HG03039 (cell line): ENCODE results near the gene CCDC6.
"Not testable (repeated sequence)": the region's sequence is repeated elsewhere in the genome, so short reads cannot be mapped to it uniquely, and the experiment has no call there.

Experiments
- ATAC-seq: cut with Tn5 transposase; IDR thresholded peaks from one replicate; pipeline ENCODE4 v1.9.1; 2021; ENCODE audit warnings: mild to moderate bottlenecking, moderate library complexity; ENCODE audit not compliant: unreplicated experiment

The CCDC6 gene

DNA sequence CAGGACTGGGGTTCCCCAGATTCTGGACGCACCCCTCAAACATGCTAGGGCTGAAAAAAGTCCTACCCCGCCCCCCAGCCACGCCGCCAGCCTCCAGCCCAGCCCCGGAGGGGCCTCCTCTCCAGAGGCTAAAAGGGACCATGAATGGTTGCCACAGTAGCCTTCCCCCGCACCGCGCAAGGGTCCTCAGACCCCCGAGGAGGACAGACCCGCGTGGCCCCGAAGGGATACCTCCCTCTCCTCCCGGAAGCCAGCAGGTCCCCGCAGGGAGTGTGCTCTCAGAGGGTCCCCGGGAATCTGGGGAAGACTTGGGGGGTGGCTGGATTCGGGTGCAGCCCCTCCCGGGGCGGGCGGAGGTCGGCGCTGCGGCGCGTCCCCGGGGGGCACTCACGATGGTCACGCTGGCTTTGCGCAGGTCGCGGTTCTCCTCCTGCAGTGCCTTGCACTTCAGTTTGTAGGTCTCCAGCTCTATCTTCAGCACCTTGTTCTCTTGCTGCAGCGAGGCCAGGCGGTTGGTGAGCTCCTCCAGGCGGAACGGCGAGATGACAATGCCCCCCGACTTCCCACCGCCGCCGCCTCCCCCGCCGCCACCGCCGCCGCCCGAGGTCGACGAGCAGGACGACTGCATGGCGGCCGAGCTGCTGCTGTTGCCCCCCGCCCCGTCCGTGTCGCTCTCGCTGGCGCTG is 482 bp downstream of the CCDC6 start:
- peak; percentile 0 for ATAC-seq

DNA sequence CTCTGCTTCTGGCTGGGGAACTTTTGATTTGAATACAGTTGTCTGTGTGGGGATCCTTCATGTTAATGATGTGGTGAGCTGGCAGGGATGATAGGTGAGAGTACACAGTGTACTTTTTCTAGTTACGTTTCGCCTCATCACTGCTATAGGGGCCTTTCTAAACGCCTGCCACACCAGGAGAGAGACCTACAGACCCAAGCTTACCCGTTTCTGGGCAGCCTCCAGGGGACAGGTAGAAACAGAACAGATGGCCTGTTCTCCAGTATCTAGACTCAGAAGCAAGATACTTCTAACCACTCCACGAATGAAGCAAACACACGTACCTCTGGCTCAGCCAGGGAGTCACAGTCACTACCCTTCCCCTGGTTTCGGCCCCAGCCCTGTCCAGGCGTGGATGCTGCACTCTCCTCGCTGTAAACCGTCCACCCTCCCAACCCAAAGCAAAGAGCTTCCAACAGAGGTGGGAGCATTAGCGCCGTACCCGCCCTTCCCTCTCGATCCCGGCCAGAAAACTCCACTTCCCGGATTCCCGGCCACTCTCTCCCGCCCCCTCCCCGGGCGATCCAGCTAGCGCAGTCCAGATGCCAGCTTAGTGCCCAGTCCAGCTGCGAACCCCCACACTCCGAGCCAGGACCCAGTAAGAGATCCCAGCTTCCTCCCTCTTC is 1.2 kb downstream of the CCDC6 start:
- ATAC-seq: peak; percentile 60

DNA sequence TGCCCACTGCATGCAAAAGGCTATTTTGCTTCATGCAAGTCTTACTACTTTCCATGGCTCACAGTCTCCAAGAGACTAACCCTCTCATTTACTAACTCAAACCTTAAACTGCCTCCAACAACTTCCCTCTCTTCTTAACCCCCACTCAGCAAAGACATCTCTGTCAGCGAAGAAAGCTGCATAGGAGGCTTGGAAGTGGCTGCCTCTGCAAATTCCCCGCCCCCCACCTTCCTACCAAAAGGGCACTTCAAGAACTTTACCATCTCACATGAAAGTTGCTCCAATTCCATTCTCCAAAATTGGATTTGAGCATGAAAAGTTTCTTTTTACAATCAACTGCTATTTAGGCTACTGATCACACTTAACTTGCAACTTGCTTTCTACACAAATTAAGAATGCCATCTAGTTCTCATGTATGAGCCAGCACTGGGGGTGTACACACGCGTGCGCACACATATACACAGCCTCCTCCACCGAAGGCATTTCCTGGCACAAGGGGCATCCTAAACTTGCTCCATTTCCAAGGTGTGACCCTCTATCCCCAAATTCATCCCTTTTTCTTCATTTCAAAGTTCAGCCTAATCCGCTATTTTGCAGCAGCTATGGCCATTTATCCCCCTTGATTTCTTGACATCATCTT is 1.8 kb downstream of the CCDC6 start:
- no peak for ATAC-seq

DNA sequence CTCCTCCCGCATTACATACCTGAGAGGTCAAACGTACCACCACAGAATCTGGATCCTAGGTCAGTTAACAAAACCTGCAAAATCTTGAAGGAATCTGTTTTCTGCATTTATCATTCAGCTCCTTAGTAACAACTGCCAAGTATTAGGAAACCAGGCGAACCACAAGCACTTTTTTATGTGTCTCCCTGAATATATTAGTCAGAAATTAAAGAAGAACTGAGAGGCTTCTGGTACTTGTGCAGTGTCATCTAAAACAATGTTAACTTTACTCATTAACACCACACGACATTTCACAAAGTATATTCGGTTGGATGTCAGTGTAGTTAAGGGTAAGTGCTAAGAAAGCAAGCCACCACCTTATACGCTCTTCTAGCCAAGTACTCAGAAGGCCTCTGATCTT is 2.5 kb downstream of the CCDC6 start:
- ATAC-seq: no peak

DNA sequence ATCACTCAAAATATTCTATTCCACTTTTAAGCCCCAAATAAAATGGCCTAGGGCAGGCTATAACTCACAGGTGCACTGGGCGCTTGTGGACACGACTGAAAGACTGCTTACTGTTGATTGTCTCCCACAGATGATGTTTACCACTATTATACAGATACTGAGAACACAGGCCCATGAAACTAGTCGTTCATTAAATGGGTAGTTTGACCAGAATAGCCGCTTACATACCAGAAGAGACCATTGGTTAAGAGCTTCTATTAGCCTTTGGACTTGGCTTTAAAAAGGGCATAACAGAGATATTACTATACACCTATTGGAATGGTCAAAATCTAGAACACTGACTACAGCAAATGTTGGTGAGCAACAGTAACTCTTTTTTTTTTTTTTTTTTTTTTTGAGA is 4.3 kb downstream of the CCDC6 start:
- ATAC-seq: no peak

DNA sequence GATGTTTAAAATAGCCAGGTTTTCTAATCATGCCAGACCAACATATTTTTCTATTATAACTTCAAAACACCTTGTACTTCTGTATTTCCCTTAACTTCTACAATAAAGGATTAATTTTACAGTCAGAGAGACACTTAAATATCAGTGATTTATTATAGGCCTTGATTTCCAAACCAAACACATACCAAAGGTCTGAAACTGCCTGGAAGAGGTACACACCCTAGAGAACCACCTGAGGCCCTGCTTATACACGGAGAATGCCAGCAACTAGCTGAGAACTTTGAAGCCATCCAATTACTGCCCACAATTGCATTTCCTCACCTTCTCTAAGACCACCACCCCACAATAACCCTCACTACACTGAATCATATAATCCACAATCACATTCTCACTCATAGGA is 4.9 kb downstream of the CCDC6 start:
- no peak for ATAC-seq

DNA sequence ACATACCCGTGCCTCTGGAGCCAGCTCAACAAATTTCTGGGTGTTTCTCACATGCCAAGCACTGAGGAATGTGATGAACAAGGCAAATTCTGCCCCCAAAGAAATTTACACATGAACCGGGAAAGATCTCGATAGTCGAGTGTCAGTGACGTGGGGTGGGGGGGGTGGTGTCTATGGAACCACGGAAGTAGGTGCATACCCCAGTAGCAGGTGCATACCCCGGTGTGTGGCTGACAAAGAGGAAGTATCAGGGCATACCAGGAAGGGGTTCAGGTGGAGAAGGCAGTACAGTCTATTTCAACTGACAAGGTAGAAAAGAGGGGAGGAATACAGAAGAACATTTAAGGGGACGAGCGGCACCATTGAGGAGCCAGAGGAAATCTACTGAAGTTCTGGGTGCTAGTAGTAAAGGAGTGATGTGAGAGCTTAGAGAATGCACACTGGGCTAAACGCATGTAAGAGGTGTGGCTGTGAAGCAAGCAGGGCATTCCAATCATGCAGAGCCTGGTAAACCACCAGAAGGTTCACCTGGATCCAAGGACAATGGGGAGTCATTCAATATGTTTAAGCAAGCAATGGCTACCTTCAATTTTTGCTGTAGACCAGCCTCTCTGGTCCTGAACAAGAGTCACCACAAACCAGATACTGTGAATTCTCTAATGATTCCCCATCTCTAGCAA is 6.2 kb downstream of the CCDC6 start:
- no peak for ATAC-seq

DNA sequence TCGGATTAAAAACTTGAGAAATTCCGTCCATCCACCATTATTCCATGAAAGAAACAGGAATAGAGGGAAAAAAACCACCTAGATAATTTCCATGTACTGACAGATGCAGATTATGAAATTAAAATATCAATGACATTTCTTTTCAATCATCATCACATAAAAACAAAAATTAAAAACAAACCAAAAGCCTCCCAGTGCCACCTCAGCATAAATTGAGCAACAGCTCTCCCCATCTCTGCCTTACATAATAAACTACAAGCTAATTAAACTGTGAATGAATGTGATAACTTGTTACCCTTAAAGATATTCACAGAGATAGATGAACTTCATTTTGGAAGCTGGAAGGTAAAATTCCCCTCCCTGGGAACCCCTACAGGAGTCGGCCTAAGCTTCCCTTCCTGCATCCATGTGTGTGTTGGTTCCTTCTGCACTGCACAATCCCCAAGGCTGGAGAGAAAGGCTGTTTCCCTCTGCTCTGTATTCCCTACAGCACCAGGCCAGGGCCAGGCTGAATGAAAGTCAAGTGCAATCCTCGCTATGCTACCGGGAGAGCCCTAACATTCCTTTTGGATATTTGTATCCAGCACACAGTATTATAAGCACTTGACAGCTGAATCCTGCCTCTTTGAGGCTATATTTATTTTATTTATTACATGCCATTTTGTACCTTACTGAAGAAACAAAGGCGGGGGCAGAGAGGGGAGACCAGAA is 8.1 kb downstream of the CCDC6 start:
- ATAC-seq: no peak

DNA sequence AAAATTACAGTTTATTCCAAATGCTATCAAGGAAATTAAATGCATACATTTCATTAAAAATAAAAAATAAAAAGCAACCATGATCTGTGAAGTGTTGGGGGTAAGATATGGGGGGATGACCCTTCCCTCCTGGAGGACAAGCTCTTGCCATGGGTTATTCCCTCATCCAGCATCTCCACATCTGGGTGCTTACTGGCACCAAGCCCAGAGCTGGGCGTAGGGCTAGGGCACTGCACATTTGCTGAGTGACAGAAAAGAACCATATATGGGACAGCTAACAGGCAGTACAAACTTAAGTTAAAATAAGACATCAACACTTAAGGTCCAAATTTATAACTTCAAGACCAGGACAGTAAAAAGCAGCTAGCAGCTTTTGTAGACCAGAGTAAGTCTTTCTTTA is 10.2 kb downstream of the CCDC6 start:
- no peak for ATAC-seq

DNA sequence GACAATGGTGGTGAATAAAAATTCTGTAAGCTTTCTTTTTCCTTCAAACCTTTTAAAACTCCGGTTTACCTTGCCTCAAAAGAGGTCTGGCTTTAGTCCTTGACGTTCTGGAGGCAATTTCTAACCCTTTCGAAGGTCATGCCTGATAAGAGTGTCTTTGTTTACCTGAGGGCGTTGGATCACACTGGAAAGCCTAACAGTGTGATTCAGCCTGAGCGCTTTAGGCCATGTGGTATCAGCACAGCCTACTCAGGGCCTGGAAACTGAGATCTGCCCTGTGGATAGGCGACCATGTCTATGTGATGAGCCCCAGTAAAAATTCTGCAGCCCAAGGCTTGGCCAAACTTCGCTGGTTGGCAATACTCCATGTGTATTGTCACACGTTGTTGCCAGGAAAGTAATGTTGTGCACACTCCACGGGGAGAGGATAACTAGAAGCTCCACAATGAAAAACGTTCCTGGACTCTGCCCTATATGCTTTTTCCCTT is 10.7 kb downstream of the CCDC6 start:
- ATAC-seq: no peak

DNA sequence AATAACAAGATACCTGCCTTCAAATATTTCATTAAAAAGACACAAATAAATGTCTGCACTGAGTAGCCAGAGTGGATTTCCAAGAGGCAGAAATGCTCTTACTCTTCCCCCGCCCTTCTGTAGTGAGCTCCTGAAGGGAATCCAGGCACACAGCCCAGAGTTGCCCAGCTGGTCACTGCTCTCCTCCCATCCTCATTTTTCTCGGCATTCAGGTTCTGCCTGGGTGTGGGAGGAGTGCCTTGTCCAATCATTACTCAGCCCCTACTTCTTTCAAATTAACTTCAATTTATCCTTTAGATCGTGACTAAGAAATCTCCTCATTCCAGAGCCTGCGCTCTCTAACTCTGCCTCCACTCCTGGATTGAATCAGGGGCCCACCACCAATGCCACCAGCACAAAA is 12.2 kb downstream of the CCDC6 start:
- ATAC-seq: no peak

DNA sequence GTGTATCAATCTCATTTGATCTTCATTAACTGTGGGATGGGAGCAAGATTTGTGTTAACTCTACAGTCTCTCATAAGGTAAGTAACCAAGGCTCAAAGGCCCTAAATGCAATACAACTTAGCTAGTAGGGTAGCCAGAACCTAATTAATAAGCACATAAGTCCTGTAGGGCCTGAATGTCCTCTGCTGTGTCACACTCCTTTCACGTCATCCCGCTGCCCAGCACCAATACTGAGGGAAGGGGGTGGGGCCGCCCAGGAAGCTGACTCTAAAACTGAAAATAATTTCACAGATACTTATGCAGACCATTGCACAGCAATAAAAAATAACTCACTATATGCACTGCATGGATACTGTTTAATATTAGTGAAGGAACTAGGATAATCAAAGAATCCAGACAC is 13.7 kb downstream of the CCDC6 start:
- no peak for ATAC-seq

DNA sequence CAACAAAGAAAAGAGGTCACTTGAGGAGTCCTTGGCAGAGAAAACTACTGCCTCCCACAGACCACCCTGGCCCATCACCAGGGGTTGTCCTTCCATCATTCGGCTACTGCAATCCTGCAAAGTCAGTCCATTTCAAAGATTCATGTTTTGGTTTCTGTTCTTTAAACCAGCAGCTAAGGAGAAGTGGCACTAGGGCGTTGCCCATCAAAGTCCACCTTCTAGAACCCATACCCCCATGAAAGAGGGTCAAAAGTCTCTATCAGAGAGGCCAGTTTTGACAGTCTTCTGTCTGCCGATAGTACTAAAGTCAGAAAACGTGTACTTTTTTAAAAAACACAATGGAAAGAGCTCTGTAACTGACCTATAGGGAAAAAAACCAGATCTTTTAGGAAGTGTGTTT is 14.4 kb downstream of the CCDC6 start:
- no peak for ATAC-seq

DNA sequence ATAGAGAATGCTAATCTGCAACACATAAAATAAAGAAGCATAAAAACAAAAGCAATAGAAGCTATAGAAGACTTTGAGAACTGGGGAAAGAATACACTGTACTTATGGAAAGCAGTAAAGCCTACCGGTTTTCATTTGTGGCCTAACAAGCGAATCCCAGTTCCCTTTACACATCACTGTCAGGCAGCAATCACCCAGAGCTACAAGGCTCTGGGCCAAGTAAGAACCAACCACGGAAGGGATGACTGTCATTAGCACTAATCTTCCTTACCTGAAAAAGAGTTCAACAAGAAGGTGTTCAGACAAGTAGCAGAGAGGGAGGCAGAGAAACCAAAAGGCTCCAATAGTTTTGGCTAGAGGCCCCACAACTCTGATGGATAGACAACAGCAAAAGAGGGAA is 15.0 kb downstream of the CCDC6 start:
- ATAC-seq: peak; percentile 50

DNA sequence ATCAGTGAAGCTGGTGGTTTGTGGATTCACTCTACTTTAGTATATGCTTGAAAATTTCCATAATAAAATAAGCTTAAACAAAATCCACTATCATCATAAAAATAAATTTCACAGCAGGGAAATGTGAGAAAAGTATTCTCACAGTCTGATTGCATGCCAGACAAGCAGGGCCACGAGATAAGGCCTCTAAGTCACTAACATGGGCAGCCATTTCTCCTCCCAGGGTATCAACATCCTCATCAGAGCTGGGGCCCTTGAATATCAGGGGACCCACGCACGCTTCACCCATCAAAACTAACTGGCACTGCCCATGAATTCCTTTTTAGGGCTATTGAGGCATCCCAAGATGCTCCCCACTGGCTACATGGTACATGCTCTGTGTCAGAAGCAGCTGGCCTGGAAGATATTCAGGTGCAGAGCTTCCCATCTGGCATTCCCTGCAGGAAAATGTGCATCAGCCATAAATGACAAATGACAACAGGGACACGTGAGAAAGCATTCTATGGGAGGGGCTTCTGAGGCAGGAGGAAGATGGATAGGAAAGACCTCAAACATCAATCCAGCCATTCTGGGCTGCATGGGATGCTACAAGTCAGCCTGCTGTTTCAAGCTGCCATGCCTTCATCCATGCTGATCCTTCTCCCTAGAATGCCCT is 17.4 kb downstream of the CCDC6 start:
- no peak for ATAC-seq

DNA sequence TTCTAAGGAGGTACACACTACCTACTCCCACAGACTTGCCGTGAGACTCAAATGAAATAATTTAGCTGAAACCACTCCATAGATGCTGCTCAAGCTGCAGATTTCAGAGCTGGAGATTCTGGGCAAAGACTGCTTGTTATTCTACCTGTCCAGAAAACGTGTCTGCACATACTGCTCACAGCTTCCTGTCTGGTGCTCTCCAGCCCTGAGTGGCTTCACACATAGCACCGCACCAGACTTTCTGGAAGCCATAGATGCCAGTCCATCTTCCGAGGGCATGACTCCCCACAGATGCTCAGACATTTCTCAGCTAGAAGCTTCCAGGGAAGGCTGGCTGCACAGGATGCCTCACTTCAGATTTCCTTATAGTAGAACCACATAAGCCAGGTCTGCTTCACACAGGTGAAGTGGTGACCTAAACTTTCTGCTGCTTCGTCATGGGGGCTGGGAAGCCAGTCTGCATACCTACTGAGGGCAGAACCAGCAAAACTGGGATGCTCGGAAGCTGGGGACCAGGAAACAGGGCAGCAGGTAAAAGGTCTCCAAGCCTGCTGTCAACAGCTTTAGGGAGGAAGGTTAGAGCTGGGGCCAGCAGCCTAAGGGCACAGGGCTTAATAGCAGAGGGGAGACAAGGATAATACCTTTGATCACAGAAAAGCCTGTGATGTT is 18.2 kb downstream of the CCDC6 start:
- no peak for ATAC-seq

DNA sequence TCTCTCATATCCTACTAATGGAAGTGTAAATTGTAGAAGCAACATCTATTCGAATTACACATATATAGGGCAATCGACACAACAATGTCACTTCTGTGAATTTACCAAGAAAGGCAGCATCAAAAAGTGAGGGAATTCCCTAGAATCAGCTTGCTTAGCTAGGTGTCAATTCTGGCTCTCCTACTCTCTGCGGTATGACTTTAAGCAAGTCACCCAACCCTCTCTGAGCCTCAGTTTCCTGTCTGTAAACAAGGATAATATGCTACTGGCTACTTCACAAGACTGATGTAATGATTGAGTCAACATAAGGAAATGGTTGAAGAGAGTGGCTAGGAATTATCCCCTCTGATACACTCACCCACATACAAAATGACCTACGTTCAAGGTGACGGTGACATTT is 19.4 kb downstream of the CCDC6 start:
- no peak for ATAC-seq

DNA sequence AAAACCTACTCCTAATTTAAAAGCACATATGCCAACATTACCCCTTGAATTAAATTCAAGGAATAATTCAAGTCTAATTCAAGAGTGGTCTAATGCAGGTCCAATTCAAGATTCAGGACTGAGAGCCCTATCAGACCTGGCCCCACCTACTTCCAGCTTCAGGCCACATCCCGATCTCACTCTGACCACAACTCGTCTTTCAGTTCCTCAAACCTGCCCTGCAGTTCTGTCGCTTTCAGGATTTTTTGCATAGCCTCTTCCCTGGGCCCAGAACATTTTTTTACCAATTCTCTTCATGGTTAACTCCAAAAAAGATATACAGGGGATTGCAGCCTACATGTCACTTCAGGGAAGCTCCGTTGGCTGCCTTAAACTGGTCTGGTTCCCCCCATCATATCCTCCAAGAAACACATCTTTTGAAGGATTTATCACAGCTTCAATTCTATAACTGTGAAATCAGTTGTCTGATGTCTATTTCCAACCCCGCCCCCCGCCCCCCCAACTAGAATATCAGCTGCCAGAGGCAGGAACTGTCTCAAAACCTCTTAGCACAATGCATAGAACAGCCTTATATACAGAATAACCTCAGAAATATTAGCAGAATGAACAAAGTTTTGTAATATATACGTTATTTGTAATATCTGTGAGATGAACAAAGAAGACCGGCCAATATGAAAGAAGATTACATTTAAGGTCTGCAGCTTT is 20.8 kb downstream of the CCDC6 start:
- peak; percentile 80 for ATAC-seq

DNA sequence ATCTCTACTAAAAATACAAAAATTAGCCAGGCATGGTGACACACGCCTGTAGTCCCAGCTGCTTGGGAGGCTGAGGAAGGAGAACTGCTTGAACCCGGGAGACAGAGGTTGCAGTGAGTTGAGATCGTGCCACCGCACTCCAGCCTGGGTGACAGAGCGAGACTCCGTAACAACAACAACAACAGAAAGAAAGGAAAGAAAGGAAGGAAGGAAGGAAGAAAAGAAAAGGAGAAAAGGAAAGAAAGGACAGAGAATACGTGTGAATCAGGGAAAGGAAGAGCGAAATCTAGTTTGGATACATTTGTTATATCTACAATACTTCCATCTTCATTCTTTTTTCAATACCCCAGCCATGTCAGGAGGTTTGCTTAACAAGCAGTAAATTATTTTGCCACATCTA is 21.5 kb downstream of the CCDC6 start:
- ATAC-seq: not testable (repeated sequence)
